GM21390 (cell line): Measurements from ENCODE around the gene TCN1.
"Not testable (repeated sequence)": the region's sequence is repeated elsewhere in the genome, so short reads cannot be mapped to it uniquely, and the experiment has no call there.

Experiments used
- ATAC-seq: cut with Tn5 transposase; IDR thresholded peaks from one replicate; pipeline ENCODE4 v1.9.1; 2021; ENCODE audit not compliant: unreplicated experiment

TCN1 gene, protein sequence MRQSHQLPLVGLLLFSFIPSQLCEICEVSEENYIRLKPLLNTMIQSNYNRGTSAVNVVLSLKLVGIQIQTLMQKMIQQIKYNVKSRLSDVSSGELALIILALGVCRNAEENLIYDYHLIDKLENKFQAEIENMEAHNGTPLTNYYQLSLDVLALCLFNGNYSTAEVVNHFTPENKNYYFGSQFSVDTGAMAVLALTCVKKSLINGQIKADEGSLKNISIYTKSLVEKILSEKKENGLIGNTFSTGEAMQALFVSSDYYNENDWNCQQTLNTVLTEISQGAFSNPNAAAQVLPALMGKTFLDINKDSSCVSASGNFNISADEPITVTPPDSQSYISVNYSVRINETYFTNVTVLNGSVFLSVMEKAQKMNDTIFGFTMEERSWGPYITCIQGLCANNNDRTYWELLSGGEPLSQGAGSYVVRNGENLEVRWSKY

DNA sequence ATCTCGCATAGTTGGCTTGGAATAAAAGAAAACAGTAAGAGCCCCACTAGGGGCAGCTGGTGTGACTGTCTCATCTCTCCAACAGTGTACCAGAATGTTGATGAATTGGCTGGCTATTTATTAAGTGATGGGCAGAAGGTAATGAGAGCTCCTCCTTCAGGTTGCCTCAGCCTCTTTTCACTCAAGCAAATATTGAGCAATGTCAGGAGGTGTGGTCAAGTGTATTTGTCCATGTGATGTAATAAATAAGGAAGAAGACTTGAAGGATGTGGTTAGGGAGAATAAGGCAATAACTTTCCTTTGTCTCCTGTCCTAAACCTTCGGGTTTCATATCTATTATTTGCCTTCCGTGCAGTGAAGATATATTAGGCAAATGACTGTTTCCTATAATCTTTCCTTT, at the start of gene TCN1:
TSS of gene TCN1 (minus strand) at position 91 of the 400 bp plus-strand sequence. CDS start at position 74, 17 bp downstream.
- ATAC-seq, result no peak

DNA sequence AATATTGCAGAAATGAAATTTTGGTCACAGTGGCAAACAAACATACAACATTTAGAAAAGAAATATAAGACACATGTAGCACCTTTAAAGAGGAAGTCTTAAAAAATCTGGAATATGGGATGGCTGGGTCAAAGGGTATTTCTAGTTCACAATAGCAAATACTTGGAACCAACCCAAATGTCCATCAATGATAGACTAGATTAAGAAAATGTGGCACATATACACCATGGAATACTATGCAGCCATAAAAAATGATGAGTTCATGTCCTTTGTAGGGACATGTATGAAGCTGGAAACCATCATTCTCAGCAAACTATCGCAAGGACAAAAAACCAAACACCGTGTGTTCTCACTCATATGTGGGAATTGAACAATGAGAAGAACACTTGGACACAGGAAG, 37.3 kb upstream of the TCN1 start:
- not testable (repeated sequence) for ATAC-seq

DNA sequence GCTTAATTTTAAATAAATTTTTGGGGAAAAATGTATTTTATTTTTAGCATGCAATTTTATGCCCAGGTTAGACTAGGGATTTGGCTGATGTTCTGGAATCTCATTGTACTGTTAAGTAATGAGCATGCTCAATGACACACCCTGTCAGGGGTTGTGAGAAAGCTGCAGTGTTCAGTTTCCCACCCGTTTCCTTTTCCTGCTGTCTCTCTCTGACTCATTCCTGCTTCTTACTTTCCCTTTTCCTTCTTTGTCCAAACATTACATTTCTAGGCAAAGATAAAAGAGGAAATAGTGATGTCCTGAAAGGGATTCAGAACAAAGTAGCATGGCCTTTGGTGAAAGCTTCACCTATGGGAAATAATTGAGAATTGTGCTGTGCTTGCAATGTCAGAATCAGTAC, 35.0 kb upstream of the TCN1 start:
- no peak for ATAC-seq

DNA sequence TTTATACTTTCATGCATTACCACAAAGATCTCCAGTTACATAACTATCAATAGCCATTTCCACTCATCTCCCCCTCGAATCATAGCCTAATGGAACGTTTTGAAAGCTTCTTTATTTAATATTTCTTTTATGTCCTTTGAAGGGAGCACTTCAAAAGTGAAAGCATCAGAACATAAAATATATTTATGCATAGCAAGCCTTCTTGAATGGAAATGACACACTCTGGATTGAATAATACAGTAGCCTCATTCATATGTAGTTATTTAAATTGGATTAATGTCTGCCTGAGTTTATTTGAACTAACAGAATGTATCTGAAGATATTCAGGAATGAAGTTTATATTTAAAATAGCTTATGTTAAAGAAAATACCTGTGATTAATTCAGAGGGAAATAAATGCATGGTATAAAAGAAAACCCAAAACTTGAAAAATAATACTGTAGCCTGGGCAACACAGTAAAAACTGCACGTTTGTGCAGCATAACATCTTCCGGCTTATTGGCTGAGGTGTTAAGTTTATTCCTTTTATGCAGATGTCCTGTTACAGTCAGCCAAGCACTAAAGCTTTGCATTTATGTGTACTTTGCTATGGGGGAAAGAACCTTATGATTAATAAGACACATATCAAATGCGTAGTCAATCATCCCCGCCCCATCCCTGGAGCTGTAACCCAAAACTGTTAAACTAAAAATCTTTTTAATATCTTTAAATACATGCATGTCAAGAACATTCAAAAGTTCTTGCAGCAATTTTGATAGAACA, 34.3 kb upstream of the TCN1 start:
- no peak for ATAC-seq

DNA sequence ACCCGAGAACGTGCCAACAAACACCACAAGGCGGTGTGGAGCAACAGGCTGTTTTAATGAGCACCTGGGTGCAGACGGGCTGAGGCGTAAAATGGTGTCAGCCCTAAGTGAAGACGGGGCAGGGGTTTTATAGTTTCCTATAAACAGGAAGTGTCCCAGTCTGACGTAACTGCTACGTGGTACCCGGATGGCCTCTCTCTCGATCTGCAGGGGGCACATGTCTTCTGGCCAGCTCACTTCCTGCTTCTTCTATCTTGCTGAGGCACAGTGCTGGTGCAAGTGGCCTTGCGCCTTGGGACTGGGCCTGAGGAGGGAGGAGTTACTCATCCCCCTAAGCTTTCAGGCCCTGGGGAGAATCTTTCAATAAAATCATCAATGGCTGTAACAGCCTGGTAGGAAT, 33.2 kb upstream of the TCN1 start:
- ATAC-seq, result no peak

DNA sequence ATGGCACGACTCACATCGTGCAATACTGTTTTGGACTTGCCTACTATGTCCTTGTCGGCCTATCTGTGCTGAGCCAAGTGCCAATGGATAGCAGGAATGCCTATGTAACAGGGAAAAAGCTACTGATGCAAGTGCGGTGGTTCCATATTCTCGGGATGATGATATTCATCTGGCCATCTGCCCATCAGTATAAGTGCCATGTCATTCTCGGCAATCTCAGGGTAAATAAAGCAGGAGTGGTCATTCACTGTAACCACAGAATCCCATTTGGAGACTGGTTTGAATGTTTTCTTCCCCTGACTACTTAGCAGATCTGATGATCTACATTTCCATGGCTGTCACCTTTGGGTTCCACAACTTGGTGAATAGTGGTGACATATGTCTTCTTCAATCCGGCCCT, 32.4 kb upstream of the TCN1 start:
- no peak for ATAC-seq

DNA sequence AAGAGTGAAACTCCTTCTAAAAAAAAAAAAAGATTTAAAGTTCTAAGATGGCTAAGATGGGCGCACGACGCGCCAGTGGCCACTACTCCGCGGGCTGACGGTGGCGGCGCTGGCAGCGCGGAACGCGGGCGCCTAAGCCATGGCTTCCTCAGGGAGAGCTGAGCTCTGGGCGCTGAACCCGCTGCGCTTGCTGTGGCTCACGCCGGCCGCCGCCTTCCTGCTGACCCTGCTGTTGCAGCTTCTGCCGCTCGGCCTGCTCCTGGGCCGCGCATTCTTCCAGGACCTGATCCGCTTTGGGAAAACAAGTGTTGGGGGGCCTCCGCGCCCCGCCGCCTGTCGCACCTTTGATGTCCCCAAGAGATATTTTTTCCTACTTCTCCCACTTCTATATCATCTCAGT, 31.8 kb upstream of the TCN1 start:
- ATAC-seq, result no peak

DNA sequence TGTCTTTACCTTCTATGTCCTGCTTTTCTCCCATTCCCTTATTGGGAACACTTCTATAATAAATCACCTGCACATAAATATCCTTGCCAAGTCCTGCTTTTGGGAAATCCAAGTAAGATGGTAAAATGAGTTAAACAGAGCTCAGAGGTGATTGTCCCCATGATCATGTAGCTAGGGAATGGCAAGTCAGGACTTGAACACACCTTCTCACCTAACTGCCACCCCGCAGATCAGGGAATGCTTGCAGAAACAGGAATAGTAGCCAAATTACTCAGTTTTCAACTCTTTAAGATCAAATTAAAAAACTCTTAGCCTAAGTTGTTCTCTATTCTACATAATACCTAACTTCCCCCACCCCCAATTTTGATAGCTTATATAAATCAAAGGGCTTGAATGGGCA, 28.3 kb upstream of the TCN1 start:
- no peak for ATAC-seq

DNA sequence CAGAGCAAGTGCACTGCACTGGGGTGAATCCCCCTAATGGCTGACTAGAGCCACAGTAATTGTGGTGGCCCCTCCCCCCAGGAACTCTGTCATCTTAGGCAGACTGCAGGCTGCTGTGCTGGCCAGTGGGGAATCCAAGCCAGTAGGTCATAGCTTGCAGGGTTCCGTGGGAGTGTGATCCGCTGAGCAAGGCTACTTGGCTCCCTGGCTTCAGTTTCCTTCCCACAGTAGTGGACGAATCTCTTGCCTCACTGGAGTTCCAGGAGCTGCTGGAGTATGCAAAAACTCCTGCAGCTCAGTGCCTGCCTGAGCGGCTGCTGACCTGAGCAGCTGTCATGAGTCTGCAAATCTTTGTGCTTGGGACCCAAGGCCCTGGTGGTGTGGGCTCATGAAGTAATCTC, 25.5 kb upstream of the TCN1 start:
- no peak for ATAC-seq

DNA sequence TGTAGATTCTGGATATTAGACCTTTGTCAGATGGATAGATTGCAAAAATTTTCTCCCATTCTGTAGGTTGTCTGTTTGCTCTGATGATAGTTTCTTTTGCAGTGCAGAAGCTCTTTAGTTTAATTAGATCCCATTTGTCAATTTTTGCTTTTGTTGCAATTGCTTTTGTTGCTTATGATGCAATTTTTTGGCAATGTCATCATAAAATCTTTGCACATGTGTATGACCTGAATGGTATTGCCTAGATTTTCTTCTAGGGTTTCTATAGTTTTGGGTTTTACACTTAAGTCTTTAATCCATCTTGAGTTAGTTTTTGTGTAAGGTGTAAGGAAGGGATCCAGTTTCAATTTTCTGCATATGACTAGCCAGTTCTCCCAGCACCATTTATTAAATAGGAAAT, 20.9 kb upstream of the TCN1 start:
- not testable (repeated sequence) for ATAC-seq

DNA sequence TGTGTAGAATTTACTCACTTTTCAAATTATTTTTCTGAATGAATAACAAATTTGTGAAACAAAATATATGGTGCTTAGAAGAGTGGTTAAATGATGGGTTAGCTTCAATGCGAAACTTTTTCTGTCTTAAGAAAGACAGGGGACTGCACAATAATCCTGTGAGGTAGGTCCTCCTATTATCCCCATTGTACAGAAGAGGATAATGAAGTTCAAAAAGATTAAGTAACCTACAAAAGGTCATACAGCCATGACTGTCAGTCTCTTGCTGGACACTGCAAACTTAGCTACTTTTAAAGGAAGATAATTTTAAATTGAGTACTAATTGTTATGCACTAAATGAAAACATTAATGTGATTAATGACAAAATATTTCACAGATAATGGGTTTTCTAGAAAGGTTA, 17.3 kb upstream of the TCN1 start:
- ATAC-seq, result no peak

DNA sequence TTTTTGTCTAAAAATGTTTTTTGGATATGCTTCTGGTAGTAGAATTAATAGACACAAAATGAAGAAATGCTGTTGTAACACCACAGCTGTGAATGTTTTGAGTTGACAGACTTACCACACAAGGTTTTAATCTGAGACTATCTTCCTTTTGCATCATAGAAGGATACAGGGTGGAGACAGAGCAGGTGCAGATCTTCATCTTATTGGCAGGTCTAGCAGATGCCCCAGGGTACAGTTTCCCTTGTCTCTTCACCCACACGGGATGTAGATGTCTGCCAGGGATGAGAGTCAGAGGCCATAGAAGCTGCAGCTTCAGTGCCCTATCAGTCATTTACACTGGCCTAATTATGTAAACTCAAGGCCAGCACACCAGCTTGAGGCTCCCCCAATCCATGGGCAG, 13.3 kb upstream of the TCN1 start:
- no peak for ATAC-seq

DNA sequence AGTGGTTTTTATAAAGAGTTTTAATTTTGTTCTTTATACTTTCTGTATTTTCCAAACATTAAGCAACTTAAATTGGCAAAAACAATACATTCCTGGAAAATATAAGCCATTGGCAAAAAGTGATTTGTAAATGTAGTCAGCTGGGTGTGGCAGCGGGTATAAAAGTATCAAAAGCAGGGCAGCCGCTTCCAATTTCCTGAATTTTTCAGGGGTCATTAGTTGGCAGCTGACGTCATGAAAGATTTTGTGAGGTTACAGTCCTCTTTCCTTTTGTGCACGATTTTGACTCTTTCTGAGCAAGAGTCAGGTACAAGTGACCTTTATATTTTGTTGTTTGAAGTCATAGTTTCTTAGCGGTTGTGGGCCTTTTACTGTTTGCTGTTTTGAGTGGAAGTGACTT, 12.3 kb upstream of the TCN1 start, which contains the start of gene OOSP3:
TSS of gene OOSP3 (plus strand) at position 208 of the 400 bp plus-strand sequence. CDS start at position 235, 27 bp downstream.
- no peak for ATAC-seq

DNA sequence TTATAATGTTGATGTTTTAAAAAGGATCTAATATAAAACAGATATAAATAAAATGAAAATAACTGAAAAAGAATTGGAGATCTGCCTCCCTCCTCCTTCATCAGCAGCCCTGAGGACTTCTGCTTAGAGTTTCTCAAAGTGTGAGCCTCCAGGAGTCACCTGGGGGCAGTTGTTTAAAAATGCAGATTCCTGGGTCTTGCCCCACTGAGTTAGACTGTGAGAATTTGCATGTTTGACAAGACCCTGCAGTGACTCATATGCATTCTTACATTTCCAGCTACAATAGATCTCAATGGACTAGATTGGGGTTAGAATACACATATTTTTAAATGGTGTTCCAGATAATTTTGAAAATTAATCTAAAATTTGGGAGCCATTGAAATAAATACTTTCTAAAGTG, 11.5 kb upstream of the TCN1 start:
- ATAC-seq, result no peak

DNA sequence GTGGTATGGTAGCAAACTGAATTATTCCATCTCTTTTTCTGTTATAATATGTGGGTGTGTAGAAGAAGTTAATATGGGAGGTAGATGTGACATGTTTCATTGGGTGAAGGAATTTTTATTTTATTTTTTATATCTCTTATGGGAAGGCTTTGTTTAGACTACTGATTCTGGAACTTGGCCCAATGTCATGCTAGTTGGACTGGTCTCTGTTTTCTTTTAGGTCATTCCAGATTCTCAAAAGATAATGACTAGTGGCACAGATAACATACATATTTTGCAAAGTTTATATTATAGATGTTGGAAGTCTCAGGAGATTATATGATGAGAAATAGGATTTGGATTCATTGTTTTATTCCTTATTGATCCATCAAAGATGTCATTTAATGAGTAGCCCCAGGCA, 11.0 kb upstream of the TCN1 start:
- ATAC-seq, result no peak

DNA sequence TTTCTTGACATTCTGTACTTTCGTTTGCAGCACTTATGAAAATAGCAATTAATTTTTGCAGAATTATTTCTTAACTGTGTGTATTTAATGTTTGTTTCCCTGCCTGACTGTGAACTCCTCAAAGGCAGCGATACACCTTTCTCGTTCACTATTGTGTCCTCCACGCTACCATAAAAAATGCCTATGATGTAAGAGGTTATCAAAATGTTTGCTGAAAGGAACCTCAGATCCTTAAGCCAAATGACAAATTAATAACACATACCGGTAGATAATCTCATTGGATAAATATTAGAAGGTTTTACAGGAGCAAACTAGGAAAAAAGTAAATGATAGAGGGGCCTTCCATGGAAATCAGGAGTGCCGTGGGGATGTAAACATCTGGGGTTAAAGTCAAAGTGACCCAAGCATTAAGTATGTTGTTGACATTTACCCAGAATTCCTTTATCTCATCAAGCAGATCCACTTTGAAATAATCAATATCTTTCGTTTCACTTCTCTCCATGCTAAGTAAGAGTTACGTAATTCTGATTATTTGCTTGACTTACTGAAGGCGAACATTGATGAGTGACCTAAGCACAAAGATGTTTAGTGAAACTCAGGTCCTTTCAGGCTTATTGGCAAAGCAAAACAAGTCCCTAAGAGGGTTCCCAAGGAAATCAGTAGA, 9.7 kb upstream of the TCN1 start:
- no peak for ATAC-seq

DNA sequence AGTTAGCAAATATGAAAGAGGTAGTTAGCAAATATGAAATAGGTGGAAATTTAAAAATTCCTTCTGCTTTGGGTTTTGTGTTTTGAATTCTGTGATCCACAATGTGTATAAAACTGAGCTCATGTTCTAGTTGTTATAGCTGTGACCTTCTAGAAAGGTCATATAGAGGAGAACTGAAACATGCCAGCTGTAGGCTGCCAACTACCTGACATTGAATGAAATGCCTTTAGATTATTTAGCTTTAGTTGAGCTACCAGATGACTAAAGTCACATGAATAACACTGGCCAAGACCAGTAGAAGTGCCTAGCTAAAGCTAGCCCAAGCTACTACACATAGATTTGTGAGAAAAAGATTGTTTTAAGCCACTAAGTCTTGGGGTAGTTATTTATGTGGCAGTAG, 5.8 kb upstream of the TCN1 start:
- no peak for ATAC-seq

DNA sequence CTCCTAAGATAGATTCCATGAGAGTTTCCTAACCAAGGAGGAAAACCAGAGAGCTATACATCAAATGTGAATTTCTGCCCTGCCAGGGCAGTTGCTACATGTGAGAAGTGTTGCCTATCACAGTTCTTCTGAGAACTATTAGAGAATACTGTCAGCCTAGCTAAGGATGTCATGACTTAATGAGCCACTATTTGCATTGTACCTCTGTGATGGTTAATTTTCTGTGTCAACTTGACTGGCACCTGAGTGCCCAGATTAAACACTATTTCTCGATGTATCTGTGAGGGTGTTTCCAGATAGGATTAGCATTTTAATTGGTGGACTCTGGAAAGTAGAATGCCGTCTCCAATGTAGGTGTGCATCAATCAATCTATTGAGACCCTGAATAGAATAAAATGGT, 1.7 kb upstream of the TCN1 start:
- no peak for ATAC-seq

DNA sequence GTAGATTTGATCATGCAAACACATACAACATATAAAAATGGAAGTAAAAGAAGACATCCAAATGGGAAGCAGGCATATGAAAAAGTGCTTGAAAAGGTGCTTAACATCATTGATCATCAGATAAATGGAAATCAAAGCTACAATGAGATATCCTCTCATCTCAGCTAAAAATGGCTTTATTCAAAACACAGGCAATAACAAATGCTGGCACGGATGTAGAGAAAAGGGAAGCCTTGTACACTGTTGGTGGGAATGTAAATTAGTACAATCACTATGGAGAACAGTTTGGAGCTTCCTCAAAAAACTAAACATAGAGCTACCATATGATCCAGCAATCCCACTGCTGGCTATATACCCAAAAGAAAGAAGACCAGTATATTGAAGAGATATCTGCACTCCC, 549 bp upstream of the TCN1 start:
- no peak for ATAC-seq

DNA sequence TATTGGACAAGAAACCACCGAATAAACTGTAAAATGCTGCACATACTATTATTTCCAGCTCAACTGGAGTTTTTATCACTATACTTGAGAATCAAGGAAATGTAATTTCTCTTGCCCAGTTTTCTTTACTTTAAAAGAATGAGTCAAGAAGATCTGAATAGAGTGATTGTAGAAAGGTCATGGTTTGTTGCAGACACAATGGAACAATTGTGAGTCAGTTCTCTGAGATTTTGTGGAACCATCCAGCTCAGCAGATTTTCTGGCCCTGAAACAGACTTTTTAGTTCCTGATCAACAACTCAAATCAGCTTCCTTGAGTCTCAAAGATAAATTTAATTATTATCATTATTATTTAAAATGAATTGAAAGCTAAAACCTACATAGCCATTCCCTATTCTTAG, 1.3 kb downstream of the TCN1 start:
- ATAC-seq, result no peak

DNA sequence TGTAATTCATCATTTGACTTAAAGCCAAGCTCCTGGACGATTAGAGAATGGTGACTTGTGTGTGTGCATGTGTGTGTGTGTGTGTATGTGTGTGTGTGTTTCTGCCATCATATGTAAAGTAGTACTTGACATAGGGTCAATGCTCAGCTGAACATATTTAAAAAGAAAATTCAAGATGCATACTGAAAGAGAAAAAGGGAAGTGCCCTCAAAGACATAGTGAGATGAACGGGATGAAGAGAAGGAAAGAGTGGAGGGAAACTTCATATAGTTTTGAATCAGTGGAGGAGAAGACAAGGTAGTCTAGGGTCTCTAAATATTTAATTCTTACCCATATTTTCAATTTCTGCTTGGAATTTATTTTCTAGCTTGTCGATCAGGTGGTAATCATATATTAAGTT, 4.0 kb downstream of the TCN1 start:
- ATAC-seq, result no peak

DNA sequence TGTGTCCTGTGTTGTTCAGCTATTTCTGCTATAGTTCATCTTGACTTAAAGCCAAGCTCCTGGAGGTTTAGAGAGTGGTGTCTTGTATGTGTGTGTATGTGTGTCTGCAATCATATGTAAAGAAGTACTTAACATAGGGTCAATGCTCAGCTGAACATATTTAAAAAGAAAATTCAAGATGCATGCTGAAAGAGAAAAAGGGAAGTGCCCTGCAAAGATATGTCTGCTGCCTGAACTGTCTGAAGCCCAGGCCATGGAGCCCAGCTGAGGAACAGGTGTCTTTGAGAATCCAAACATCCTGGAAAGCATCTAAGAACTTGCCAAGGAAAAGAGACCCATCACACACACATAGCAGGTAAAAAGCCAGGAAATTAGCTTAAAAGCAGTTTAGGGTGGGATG, 6.6 kb downstream of the TCN1 start:
- ATAC-seq, result no peak
